A172 (cell line): Measurements from ENCODE around the gene TCL1A. TPM values are rescaled to one million over a fixed set of nuclear protein-coding genes. Genes with fewer than 3 reads are reported as not detected.
"Not testable (repeated sequence)": the region's sequence is repeated elsewhere in the genome, so short reads cannot be mapped to it uniquely, and the experiment has no call there.

ENCODE experiments used
- DNase-seq: peaks from one replicate; pipeline ENCODE4 v3.0.0-alpha.2; 2015; ENCODE audit warnings: low spot score
- total RNA-seq: library from RNA; depleted of rRNA; stranded (reverse); fragments of >200 nt; shearing (Covaris generic); gene quantifications from 2 replicates; pipeline ENCODE4 v1.2.3, GENCODE V29; 2014; rRNA removed

The TCL1A gene
- total RNA-seq, 1 experiment from 2014 or later: not detected

DNA sequence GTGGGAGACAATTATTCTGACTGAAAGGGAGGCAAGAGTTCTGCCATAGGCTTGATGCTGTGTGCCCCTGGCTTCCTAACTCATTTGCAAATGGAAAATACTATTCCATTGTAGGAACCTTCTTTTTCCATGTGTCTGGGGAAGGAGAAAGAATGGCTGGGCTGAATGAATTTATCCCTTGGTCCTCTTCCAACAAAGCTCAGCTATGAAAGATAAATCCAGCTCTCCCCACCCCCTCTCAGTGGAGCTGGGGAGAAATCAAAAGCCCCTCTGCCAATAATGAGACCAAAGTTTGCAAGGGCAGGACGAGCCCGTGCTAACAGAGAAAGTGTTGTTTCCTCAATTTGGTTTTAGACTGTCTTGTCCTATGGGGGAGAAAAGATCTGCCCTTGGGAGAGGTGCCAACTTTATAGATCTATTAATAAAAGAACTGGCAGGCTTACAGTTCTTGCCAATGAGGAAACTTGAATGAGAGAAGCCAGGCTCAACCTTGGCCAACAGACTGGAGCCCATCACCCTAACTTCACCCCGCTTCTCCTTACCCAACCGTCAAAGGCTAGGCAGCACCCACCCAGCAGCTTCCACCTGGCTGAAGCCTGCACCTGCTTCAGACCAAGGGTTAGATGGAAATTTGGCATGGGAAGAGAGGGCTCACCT lies 36.6 kb downstream of the TCL1A start:
- DNase-seq: no peak

DNA sequence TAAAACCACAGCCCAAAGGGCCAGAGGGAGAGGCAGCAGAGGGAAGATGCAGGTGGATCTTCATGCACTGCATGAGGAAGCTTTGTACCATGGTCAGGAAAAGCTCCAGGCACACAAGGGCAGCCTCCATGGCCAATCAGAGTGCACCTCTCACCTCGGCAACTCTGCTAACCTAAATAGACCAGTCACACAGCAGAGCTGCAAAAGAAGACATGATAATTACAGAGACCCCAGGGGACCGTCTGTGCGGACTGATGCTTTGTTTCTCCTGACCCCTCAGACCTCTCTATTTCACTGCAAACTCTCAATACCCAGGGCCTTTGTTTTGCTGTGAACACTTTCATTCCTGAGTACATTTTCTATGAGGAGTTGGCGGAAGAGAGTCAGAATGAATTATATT lies 38.4 kb downstream of the TCL1A start:
- DNase-seq: no peak

DNA sequence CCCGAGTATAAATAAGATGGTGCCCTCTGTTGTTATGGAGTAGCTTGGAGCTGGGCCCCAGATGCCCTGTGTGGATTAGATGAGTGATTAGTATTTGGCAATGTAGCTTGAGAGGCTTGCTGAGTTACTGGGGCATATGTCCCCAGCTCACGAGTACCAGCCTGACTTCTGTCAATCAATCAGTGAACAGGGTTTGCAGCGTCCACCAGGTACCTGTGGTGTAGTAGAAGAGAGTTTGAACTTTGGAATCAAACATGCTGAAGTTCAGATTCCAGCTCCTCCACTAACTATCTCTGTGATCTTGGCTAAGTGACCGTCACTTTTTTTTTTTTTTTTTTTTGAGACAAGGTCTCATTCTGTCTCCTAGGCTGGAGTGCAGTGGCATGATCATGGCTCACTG lies 39.3 kb downstream of the TCL1A start:
- no peak for DNase-seq

DNA sequence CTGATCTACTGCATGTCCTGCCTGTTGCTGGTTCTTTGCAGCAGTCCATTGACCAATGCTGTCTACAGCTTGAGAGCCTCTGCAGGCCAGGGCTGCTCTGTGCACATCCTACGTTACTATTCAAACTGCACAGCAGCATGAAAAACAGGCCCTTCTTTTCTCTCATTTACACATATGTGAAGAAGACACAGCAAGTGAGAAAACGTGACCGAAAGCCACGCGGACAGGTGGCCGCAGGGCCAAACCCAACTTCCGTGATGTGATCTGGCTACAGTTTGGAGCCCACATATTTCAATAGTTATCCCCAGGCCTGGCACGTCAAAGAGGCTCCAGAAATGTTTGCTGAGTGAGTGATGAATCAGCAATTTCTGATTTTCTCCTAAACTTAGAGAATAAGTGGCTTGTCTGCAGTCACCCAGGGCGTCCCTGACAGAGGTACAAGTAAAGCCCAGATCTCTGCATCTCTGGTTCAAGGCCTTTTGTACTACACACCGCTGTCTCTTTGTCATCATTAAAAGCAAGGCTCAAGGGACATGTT lies 45.6 kb downstream of the TCL1A start:
- DNase-seq: no peak

DNA sequence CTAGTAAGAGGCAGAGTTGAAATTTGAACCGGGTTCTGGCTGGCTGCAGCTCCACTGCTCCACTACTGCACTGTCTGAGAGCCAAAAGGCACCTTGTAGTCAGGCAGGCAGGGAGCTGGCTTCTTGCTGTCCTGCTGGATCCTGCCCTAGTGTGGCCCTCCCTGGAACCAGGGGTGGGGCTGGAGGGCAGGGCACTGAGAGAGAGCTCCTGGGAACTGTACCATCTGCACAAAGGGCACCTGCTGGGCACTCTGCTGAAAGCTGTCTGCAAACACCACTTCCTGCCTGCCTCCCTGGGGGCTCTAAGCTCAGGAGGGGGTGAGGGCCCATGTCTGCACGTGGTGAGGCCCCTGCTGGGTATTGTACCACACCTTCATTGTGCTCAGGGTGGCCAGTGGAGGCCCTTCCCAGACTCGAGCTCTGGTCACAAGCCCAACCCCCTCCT lies 46.7 kb downstream of the TCL1A start:
- no peak for DNase-seq

DNA sequence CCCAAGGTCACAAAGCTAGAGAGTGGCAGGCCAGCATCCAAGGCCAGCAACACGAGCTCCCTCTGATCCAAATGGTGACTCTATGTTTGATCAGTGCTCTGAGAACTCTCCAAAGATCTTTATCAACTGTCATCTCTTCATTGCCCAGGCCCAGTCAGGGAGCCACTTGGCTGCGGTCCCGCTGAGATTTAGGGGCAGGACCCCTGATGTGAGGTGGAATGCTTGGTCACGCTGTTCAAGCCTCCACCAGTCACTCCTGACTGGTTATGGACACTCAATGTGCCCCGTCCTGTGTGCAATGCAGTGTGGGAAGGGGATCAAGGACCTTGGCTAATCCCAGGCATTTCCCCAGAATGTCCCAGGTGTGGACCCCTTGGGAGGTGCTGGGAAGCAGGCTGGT lies 47.5 kb downstream of the TCL1A start:
- DNase-seq: no peak

DNA sequence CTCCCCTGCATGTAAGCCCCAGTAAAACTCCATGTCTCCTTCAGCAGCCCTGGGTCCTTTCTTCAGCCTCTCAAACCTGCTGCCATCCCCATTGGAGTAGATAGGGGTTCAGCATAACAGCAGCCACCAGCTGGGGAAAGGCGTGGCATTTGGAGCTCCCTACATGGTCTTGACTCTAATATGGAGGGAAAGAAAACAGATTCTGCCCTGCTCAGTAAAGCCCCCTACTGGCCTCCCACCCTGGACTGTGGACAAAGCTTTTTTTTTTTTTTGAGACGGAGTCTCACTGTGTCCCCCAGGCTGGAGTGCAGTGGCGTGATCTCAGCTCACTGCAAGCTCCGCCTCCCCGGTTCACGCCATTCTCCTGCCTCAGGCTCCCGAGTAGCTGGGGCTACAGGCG lies 48.4 kb downstream of the TCL1A start:
- DNase-seq: not testable (repeated sequence)

DNA sequence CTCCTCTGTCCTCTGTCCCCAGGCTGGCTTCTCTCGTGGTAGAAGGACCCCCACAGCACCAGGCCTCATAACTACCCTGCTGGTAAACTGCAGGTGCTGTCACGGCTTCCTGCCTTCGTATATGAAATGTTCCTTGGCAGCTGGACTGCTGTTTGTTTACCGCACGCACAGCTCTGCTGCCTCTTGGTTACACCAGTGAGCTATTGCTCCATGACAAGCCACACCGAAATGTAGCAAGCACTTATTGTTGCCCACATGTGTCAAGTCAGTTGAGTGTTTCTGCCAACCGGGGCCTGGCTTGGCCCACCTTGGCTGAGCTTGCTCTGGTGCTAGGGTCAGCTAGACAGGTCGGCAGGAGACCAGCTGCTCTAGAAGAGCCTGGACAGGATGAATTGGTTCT lies 49.4 kb downstream of the TCL1A start:
- no peak for DNase-seq

DNA sequence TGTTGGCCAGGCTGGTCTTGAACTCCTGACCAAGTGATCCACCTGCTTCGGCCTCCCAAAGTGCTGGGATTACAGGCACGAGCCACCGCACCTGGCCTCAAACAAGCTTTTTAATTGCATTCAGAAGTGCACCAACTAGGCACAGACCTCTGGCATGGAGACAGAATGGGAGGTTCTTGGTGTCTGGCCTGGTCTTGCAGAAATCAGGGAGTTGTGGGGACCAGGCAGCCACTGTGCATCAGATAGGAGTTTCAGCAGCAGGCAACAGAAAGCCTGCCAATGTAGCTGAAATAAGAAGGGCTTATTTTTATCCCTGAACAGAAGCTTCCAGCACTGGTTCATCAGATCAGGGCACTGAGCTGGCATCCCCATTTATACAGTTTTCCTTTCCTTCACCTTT lies 49.9 kb downstream of the TCL1A start:
- no peak for DNase-seq

DNA sequence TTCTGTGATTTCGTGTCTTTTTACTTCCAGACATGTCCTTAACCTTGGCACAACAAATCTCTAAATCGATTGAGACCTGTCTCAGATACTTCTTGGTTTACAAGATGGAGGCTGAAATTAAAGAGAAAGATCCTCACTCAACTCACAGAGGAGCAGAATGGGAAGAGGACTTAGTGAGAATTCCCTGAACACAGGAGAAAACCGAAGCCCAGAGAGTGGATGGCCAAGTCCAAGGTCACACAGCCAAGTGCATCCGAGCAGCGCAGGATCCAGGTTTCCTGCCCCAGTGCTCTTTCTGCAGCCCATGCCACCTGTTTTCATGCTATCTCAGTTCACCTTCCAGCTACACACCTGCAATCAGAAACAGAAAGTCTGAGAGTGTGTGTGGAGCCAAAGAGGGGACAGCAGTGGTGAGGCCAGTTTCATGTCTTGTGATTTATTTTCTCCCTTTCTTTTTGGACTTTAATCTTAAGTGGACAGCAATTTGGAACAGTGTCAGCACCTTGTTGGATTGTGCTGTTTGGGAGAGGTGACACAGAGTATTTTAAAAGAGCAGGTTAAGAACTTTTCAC lies 50.6 kb downstream of the TCL1A start:
- no peak for DNase-seq

DNA sequence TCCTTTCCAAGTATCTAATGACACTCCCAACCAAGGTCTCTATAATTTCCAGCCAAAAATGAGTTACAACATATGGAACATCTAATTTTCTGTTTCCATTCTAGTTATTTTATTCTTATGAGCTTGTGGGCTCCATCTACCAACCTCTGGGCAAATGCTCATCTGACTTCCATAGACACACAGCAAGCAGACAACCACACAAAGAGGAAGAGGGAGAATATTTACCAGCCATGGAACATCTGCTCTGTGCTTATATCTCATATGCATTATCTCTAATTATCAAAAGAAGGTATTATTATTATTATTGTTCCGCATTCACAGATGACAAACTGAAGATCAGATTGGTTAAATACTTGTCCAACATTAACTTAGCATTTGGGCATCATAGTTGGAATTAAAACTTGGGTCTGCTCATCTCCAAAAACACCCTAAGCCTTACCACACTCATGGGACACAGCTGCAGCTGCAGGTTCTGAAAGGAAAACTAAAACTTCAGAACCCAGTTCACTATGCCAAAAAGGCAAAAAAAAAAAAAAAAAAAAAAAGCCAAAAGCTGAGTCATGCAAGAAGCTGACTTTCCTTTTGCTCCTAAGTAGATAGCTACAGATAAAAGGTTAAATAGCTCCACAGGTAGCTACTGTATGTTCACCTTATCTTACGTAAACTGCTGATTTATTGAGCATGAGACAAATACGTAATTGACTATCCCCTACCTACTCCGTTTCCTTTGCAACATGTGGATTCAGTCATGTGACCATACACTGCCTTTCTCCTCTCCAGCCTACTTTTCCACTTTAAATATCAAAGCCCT lies 51.3 kb downstream of the TCL1A start:
- DNase-seq: peak; percentile 1

DNA sequence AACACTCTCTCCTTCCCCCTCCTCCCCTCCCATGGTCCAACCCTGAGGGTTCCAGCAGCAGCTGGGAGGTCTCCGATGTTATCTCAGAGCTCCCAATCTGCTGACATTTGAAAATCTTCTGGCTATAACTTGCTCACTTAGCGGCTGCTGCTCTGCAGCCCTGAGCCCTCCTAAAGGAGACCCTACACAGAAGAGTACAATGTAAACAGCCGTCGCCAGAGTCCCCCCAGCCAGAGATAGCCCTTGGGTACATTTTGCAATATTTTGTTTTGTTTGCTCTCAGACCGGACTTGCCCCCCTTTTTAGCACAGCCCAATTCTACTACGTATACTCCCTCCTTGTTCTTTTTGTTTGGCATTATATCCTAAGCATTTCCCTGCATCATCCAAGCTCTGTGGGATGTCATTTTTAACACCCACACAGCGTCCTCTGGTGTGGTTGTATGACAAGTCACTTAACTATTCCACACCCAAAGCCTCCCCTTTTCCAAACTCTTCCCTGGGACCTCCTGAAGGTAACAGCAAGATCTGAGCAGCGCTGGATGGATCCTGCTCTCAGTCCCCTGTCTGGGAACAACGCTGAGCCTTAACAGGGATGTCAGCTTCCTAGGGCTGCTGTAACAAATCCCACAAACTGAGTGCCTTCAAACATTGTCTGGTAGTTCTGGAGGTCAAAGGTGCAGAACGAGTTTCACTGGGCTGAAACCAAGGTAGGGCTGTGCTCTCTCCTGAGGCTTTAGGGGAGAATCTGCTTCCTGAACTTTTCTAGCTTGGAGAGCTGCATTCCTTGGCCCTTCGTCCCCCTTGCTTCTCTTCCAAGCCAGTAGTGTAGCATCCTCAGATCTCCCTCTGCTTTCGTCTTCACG lies 53.0 kb downstream of the TCL1A start:
- no peak for DNase-seq

DNA sequence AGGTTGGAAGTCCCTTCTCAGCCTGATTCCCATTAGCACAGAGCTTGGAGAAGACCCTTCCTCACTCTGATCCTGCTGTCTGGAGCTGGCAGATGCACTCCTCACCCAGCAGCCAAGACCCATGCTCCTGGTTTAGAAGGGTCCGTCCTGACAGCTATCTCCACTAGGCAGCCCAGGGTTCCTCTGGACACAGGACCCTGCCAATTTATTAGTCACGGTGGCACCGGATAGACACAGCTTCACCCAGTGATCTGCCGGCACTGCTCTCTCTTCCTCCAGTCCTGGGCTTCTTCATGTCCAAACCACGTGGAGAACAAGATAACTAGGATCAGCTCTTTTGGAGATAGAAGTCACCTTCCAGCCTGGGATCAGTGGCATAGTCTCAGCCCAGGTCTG lies 53.9 kb downstream of the TCL1A start:
- DNase-seq: no peak

Other genes with a start within 250 kb of the TCL1A start
- gene SYNE3, start 197.5 kb downstream of the TCL1A start, total RNA-seq: 0.14 and 0.91 TPM in 2 replicates
- 53.1 and 56.1 TPM in 2 replicates for gene GLRX5, start 179.1 kb downstream of the TCL1A start, total RNA-seq
- gene TCL1B, start 27.7 kb downstream of the TCL1A start, total RNA-seq: not detected in 2 replicates
- not detected in 2 replicates for gene TUNAR, start 162.7 kb upstream of the TCL1A start, total RNA-seq